ENCODE results near the gene PLD2. TPM values are rescaled to one million over a fixed set of nuclear protein-coding genes. Genes with fewer than 3 reads are reported as not detected.

PLD2 gene, protein sequence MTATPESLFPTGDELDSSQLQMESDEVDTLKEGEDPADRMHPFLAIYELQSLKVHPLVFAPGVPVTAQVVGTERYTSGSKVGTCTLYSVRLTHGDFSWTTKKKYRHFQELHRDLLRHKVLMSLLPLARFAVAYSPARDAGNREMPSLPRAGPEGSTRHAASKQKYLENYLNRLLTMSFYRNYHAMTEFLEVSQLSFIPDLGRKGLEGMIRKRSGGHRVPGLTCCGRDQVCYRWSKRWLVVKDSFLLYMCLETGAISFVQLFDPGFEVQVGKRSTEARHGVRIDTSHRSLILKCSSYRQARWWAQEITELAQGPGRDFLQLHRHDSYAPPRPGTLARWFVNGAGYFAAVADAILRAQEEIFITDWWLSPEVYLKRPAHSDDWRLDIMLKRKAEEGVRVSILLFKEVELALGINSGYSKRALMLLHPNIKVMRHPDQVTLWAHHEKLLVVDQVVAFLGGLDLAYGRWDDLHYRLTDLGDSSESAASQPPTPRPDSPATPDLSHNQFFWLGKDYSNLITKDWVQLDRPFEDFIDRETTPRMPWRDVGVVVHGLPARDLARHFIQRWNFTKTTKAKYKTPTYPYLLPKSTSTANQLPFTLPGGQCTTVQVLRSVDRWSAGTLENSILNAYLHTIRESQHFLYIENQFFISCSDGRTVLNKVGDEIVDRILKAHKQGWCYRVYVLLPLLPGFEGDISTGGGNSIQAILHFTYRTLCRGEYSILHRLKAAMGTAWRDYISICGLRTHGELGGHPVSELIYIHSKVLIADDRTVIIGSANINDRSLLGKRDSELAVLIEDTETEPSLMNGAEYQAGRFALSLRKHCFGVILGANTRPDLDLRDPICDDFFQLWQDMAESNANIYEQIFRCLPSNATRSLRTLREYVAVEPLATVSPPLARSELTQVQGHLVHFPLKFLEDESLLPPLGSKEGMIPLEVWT
- total RNA-seq (2014; rRNA removed) (24.3 and 27.3 TPM in 2 replicates), Bru-seq, nascent RNA (percentile 57 among the genes with signal in this experiment), BruChase-seq, experiment 1, labeled RNA remaining after a 6-hour chase (percentile 68 among the genes with signal in this experiment), BruChase-seq, experiment 2, labeled RNA remaining after a 2-hour chase (percentile 66 among the genes with signal in this experiment)
- long read RNA-seq, transcript PLD2-201 (25 exons, 3,503 nt): major isoform, 20 of 64 reads
- long read RNA-seq, transcript PLD2-205 (25 exons, 3,391 nt): minor isoform, 8 of 64 reads
- long read RNA-seq, transcript PLD2-212 (2 exons, 424 nt): minor isoform, 5 of 64 reads
- long read RNA-seq, partial matches to known transcripts: 13 of 64 reads
- long read RNA-seq, other reads (novel, unspliced or antisense): 18 of 64 reads

- Histone ChIP-seq H4K20me1 (ENCODE audit: low read length) (no peaks in the 10 kb centered on the region), H3K9me2 (replicated peaks; ENCODE audit: low read length) (no peaks in the 10 kb centered on the region), H3K79me2 (ENCODE audit: low read length) (no peaks in the 10 kb centered on the region), H3K27me3 (ENCODE audit: low read length) (no peaks in the 10 kb centered on the region), H3K4me3 (ENCODE audit: low read length) (peak within 1 kb of the TSS; percentile 78), H3K9me3 (ENCODE audit: low read length) (no peaks in the 10 kb centered on the region), H3K4me2 (ENCODE audit: low read length) (peak within 1 kb of the TSS; percentile 88), H3K27ac (ENCODE audit: low read length) (no peak within 1 kb of the TSS), H3K9ac (ENCODE audit: low read length) (peak within 1 kb of the TSS; percentile 69), H3K36me3 (ENCODE audit: low read depth, low read length) (no peaks in the 10 kb centered on the region), H3F3A (ENCODE audit: low read length, unreplicated experiment) (no peaks in the 10 kb centered on the region), H2AFZ (ENCODE audit: low read length) (peak within 1 kb of the TSS; percentile 54), H3K4me1 (ENCODE audit: insufficient read depth, low read length) (peaks cover 9% of the 10 kb centered on the region)
- intact Hi-C loops (cut with micrococcal nuclease): loop anchor here (1.0 kb wide), 1 partner anchor 26 kb away; the partner anchor contains the start of gene MINK1
- DNase-seq (peak; percentile 84), ATAC-seq (peak; percentile 97)
- no TSS peak for BruUV-seq (replicated peaks)
- CTCF ChIA-PET: interaction anchor here (1.0 kb wide), 1 partner anchor 17 kb away, joined by 6 read pairs; no protein-coding TSS in a partner anchor
- TF ChIP-seq EZH2 (IDR thresholded peaks at IDR 0.05; ENCODE audit: low read length, unreplicated experiment): no peak
- TF ChIP-seq CTCF (conservative IDR thresholded peaks at IDR 0.05; ENCODE audit: low read depth, low read length): no peak
- TF ChIP-seq EZH2phosphoT487 (IDR thresholded peaks at IDR 0.05; ENCODE audit: borderline replicate concordance, low read length): no peak
- POLR2A ChIA-PET (ENCODE audit: unreplicated experiment): interaction anchor here (0.7 kb wide), 1 partner anchor 43 kb away, joined by 8 read pairs; no protein-coding TSS in a partner anchor
Observed at GRCh38 chr17:4806777-4807604, at the start of gene PLD2. Gene PLD2, plus strand, starts transcription at chr17:4807152. Its CDS starts 621 bp downstream, at chr17:4807773.

DNA sequence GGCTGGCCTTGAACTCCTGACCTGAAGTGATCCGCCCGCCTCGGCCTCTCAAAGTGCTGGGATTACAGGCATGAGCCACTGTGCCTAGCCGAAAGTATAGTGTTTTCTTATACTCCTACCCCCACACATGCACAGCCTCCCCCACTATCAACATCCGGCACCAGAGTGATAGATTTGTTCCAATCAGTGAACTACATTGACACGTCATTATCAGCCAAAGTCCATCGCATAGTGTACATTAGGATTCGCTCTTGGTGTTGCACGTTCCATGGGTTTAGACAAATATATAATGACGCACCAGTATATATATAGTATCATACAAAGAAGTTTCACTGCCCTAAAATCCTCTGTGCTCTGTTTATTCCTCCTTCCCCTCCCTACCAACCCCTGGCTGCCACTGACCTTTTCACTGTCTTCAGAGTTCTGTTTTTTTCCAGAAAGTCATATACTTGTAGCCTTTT is 47.1 kb upstream of the PLD2 start:
- ChIA-PET POLR2A (ENCODE audit: unreplicated experiment) (no interaction called here), CTCF (no interaction called here)
- Histone ChIP-seq H3K4me1 (ENCODE audit: insufficient read depth, low read length) (no peaks in the 10 kb centered on the region), H3K27me3 (ENCODE audit: low read length) (no peaks in the 10 kb centered on the region), H3K9me2 (replicated peaks; ENCODE audit: low read length) (no peaks in the 10 kb centered on the region), H3K79me2 (ENCODE audit: low read length) (no peaks in the 10 kb centered on the region), H2AFZ (ENCODE audit: low read length) (no peak overlapping the region), H4K20me1 (ENCODE audit: low read length) (no peaks in the 10 kb centered on the region), H3K9ac (ENCODE audit: low read length) (no peak overlapping the region), H3K27ac (ENCODE audit: low read length) (no peak overlapping the region), H3F3A (ENCODE audit: low read length, unreplicated experiment) (no peaks in the 10 kb centered on the region), H3K4me3 (ENCODE audit: low read length) (no peak overlapping the region), H3K36me3 (ENCODE audit: low read depth, low read length) (no peaks in the 10 kb centered on the region), H3K9me3 (ENCODE audit: low read length) (no peaks in the 10 kb centered on the region), H3K4me2 (ENCODE audit: low read length) (no peak overlapping the region)
- intact Hi-C loops (cut with micrococcal nuclease): no loop called here
- DNase-seq (no peak), ATAC-seq (no peak)
- no peak for TF ChIP-seq EZH2phosphoT487 (IDR thresholded peaks at IDR 0.05; ENCODE audit: borderline replicate concordance, low read length)
- TF ChIP-seq CTCF (conservative IDR thresholded peaks at IDR 0.05; ENCODE audit: low read depth, low read length): no peak
- no peak for TF ChIP-seq EZH2 (IDR thresholded peaks at IDR 0.05; ENCODE audit: low read length, unreplicated experiment)
- BruUV-seq (replicated peaks): no TSS peak
